GM21528 (cell line): Measurements from ENCODE around the gene JPH3.
"Not testable (repeated sequence)": the region's sequence is repeated elsewhere in the genome, so short reads cannot be mapped to it uniquely, and the experiment has no call there.

Experiments used
- ATAC-seq: cut with Tn5 transposase; IDR thresholded peaks from one replicate; pipeline ENCODE4 v1.9.1; 2021; ENCODE audit warnings: mild to moderate bottlenecking, moderate library complexity; ENCODE audit not compliant: unreplicated experiment, low FRiP score

JPH3 gene

DNA sequence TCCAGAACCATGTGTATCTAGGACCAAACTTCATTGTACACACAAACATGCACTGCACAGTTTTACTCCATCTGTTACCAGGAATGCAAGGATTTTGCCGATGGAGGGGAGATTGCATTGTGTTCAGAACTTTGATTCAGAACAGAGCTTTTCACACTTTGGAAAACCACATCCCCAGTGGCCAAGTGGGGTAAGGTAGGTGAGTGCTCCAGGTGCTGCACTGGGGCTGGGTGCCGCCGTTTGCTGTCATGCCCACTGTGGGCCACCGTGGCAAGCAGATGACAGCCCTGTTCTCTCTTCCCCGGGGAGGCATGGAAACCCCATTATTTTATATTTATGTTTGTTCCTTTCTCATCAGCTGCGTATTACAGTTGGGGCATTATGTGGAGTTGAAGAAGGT, 29.3 kb upstream of the JPH3 start:
- ATAC-seq = no peak

DNA sequence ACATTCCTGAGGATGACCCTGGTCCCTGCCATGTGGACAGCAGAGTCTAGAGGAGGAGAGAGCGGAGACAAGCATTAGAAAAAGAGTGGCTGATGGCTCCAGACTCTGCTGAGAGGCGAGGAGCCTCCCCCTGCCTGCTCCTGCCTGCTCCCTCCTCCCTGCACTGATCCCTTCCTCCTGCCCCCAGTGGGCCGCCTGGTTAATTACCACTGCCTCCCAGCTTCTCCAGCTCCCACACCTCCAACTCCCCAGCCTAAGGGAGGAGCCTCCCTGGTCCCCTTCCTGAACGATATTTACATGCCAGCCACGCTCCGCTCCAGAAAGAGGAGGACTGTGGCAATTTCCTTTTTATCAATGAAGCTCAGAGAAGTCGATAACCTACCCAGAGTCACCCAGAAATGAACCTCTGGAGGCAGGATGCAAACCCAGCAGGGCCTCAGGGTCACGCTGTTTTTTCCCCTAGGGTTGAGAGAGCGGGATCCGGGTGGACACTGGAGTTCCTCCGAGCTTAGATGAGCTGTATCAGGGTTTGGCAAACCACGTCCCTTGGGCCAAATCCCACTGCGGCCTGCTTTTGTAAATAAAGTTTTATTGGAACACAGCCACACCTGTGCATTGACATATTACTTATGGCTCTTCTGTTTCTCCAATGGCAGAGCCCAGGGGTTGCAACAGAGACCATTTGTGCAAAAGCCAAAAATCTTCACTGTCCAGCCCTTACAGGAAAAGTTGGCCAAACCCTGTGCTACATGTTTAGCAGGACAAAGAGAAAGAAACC, 27.1 kb upstream of the JPH3 start:
- no peak for ATAC-seq

DNA sequence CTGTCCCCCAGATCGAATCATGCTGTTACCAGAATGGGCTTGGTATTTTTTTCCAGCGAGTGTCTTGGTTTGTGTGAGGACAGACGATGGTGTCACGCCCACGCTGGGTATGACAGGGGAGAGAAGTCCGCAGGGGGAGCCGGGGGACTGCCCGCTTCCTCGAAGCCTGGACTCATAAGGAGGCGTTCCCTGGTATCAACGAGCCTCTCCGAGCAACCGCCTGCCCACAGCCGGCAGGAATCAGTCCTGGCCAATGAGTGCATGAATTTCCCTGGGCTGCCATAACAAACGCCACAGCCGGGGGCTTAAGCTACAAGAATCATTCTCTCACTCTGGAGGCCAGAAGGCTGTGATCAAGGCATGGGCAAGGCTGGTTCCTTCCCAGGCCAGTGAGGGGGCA, 26.1 kb upstream of the JPH3 start:
- no peak for ATAC-seq

DNA sequence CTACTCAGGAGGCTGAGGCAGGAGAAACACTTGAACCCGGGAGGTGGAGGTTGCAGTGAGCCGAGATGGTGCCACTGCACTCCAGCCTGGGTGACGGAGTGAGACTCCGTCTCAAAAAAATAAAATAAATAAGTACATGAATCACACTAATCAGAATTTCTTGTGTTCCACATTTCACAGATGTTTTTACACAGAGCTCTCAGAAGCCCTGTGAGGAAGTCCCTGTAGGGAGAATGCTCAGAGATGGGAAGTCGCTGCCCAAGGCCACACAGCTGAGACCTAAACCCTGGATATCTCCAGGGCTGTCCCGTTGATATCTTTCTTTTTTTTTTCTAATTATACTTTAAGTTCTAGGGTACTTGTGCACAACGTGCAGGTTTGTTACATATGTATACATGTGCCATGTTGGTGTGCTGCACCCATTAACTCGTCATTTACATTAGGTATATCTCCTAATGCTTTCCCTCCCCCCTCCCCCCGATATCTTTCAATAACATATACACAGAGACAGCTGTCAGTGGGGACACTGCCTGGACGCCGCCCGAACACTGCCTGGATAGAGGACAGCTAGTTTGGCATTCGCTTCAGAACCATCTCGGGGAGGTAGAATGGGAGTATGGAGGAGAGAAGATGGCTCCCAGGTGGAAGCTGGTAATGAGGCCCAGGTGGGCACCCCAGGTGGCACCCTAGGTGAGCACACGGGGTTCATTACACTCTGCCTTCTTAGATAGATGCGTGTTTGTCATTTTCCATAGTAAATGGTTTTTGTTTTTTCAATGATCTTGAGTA, 24.0 kb upstream of the JPH3 start:
- ATAC-seq = not testable (repeated sequence)

DNA sequence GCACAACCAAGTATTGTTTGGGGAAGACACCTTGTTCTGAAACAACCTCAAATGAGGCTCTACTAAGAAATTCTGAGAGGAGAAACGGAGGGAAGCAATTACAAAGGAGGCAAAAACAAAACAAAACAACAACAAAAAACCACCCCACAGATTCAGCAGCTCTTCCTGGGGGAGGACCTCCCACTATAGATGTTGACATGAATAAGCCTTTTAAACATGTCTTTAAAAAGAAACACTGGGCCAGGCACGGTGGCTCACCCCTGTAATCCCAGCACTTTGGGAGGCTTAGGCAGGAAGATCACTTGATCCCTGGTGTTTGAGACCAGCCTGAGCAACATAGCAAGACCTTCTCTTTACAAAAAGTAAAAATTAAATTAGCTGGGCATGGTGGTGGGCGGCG, 22.6 kb upstream of the JPH3 start:
- no peak for ATAC-seq

DNA sequence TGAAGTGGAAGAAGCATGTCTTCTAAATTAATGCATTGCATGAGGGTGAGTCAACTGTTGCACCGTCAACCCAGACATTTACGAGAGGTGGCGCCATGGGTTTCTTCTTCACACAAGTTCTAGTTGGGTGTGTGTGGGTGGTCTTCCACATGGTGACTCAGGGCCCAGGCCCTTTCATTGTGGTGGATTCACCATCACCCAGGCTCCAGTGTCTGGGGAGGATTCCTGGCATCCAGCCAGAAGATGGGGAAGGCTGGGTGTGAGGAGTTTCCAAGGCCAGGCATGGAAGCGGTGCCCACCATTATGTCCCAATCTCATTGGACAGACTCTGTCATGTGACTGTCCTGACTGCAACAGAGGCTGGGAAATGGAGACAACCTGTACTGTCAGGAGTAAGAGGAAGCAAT, 21.4 kb upstream of the JPH3 start:
- ATAC-seq = no peak

DNA sequence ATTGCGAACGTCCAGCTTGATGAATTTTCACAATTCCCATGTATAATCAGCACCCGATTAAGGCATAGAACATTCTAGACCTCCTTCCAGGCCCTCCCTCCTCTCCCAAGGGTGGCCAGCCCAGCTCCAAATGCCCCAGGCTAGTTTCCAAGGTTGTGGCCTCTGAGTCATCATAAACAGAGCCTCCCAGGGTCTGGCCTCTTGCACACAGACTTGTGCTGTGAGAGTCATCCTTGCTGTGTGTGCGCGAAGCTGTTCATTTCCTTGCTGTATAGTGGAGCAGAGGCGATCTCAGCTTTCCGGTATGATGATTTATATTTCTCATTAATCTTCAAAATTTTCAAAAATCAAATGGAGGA, 20.5 kb upstream of the JPH3 start:
- ATAC-seq = no peak

DNA sequence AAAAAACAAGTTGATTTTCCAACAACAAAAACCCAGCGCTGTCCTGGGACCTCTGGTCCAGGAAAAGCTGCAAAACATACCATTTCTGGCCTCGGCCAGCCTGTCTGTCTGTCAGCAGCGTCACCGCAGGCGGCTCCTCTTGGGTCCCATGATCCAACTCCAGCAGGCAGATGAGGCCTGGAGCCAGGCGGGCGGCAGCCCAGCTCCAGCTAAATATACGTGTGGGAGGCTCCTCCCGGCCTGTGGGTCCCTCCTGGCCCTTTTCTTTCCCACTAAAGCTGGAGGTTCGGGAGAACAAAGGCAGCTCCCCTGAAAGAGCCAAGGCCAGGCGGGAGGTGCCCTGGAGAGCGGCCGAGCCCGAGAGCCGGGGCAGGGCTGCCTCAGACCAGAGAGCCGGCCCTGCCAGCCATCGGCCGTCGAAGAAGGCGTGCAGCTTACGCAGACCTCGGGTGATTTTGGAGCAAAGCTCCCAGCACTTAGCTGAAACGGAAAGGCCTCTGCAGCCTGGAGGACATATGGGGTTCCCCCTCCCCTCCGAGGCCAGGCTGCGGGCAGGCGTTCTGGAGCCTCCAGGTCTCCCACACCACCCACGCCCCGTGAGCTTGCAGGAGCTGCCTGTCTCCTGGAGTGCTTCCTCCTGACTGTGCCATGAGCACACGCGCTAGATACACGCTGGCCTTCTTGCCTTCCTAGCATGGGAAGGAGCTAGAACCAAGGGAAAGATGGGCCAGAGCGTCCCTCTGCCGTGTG, 19.9 kb upstream of the JPH3 start:
- no peak for ATAC-seq

DNA sequence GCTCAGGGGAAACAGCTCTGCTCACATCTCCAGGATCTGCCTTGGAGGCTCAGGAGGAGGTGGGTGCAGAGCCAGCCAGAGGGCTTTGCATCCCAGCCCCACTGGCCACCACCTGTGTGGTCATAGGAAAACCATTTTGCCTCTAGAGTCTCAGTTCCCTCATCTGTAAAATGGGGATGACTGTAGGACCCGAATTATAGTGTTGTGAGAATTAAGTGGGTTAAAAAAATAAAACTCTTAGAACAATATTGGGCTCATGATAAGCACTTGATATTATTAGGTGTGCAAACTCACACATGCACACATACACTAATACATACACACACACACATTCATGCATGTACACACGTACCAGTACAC, 19.4 kb upstream of the JPH3 start:
- no peak for ATAC-seq

DNA sequence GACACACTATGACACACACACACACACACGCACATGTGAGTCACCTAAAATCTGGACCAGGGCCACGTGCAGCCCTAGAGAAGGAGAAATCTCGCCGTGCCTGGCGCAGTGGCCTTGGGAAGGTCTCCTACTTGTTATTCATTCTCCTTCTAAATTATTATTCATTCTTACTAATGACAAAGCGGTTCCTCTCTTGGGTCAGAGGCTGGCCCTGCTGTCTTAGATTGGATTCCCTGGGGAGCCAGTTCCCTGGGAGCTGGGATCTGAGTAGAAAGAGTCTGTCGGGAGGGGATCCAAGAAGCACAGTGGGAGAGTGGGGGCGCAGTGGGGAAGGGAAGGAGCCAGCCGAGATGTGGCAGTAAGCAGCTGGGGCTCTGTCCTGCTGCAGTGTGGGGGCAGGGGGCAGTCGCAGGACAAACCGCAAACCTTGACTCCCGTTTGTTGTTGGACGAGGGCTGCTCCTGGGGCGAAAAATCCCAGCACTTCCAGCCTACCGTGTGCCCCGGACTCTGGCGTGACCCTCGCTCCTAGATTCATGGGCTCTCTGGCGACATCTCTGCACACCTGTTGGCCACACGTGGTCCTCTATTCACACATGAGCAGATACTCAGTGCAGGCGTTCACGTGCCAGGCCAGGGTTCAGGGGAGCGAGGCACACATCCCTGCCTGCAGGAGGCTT, 18.7 kb upstream of the JPH3 start:
- no peak for ATAC-seq

DNA sequence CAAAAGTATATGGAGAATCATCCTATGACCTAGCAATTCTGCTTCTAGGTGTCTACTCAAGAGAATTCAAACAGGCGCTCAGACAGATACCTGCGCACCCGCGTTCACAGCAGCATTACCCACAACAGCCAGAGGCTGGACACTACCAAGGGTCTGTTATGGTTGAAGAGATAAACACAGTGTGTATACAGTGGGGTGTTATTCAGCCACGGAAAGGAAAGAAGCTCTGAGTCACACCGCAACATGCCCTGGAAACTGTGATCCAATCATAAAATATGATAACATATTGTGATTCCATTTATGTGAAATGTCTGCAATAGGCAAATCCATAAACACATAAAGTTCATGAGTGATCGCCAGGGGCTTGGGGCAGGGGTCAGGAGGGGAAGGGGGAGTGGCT, 18.0 kb upstream of the JPH3 start:
- ATAC-seq = no peak

DNA sequence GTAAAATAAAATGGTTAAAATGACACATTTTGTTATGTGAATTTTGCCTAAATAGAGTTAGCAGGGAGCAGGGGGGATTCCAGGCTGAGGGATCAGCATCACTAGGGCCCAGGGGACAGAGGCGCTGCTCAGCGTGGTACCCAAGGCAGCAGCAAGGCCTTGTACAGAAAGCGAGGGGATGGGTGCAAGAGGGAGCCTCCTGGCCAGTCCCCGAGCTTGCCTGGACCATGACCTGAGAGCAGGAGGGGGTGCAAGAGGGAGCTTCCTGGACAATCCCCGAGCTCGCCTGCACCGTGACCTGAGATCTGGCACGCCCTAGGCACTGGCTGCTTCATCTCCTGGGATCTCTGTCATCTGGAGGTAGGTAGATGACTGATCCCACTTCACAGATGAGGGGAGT, 17.3 kb upstream of the JPH3 start:
- no peak for ATAC-seq

DNA sequence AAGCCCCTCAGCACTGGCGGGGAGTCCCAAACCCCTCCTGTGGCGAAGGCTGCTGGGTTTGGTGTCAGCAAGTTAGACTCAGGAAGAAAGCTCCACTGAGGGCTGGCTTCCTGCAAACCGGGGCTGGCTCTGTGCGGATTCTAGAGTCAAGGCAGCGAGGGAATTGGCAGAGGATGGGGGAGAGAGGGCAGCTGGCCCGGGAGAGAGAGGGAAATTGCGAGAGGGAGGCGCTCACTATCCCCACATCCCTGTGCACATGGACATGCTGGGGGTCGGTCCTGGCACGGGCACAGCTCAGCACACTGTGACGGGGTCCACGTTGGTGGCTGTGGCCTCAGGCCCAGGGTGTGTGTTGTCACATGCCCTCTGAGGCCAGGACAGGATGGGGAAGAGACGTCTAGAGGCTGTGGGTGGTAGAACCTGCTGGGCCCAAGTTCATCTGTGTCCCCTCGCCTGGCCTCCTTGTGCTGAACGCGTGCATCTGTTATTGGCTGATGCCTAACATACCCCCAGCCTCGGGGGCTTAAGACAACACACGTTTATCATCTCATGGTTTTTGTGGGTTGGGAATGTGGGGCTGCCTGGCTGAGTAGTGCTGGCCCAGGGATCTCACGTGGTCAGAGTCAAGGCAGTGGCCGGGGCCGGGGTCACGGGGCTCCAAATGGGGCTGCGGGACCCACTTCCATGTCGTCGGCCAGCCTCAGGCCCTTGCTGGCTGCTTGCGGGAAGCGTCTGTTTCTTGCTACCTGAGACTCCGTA, 16.7 kb upstream of the JPH3 start:
- no peak for ATAC-seq

DNA sequence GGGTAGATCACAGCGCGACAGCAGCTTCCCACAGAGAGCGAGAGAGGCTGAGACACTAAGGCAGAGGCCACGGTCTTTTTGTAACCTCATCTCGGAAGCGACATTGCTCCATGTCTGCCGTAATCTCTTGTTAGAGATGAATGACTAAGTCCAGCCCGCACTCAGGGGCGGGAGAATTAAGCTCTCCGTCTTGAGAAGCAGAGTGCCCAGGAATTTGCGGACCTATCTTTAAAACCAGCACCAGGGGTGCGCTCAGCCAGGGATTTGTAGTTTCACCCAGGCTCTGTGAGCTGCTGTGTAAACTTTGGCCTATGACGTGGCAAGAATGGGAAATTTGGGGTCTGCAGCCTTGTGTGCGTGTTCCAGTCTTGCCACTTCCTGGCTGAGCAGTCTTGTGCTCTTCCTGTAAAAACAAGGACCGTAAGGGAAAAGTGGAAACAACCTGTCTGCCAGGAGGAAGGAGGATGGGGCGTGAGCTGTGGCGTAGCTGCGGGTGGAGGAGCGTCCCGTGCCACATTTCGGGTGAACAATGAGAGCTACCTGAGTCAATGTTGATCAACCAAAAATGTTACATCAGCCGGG, 16.0 kb upstream of the JPH3 start:
- no peak for ATAC-seq

DNA sequence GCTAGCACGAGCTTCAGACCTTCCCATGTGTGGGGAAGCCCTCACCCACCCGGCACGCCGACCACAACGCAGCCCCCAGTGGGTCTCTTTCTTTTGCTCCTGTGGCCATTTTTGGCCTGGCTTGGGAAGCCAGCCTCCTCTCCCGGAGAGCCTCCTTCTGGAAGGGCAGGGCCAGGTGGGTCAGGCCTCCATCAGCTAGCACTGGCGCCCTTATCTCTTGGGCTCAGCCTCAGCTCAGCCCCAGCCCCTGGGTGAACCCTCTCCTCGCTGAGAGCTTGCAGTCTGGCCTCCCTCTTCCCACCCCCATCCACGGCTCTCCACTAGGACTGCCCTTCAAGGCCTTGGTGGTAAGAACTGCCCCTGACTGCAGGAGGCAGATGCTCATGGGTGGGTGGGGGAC, 14.7 kb upstream of the JPH3 start:
- ATAC-seq = no peak

DNA sequence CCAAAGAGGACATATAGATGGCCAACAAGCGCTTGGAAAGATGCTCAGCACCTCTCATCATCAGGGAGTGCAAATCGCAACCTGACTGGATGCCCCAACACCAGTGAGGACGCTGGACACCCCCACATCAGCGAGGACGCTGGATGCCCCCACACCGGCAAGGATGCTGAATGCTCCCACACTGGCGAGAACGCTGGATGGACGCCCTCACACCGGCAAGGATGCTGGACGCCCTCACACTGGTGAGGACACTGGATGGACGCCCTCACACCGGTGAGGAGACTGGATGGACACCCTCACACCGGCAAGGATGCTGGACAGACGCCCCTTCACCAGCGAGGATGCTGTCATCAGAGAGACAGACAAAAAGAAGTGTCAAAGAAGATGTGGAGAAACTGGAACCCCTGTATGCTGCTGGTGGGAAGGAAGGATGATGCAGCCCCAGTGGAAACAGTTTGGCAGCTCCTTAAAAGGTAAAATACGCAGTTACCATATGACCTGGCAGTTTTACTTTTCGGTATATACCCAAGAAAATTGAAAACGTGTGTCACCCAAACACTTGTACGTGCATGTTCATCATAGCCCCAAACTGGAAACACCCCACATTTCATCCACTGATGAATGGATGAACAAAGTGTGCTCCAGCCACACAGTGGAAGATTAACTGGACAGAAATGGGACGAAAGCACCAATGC, 10.1 kb upstream of the JPH3 start:
- no peak for ATAC-seq

DNA sequence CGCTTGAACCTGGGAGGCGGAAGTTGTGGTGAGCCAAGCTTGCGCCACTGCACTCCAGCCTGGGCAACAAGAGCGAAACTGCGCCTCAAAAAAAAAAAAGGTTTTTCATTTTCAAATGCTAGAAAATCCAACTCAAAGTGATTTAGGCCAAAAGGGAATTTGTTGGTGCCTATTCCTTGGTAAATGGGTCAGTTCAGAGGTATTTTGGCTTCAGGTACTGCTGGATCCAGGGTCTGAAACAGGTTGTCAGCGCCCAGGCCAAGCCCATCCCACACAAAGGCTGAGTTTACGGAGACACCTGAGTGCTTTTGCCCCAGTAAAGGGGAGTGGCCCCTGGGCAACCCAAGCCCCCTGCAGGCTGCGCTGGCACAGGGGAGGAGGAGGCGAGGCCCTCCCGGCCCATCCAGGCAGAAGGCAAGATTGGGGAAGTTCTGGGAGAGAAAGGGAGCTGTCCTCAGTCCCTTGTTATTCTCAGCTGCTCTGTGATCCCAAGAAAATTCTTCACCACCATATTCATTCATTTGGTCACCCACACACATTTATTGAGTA, 8.5 kb upstream of the JPH3 start:
- no peak for ATAC-seq

DNA sequence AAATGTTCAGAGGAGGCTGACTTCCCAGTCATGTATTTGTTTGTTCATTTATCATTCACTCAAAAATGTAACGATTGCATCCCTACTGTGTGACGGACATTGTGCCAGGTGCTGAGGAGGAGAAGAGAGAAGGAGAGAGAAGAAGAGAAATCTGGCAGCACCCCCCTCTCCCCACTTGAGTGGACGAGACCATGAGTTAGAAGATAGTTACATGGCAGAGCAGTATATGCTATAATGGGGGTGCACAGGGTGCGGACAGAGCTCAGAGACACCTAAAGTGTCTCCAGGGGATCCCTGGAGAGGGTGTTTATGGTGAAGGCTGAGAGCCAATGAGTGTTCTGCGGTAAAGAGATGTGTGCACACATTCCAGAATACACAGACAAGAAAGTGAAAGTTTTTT, 6.6 kb upstream of the JPH3 start:
- ATAC-seq = no peak

DNA sequence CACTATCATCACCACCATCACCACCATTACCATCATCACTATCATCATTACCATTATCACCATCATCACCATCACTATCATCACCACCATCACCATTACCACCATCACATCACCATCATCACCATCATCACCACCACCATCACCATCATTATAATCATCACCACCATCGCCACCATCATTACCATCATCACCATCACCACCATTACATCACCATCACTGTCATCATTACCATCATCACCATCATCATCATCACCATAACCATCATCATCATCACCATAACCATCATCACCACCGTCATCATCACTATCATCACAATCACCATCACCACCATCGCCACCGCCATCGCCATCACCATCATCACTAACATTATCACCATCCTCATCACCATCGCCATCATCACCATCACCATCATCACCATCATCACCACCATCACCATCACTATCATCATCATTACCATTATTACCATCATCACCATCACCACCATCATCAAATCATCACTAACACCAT, 4.9 kb upstream of the JPH3 start:
- no peak for ATAC-seq
